Panc1 (cell line): ENCODE results near the gene C13orf46. TPM values are rescaled to one million over a fixed set of nuclear protein-coding genes. Genes with fewer than 3 reads are reported as not detected.
"Not testable (repeated sequence)": the region's sequence is repeated elsewhere in the genome, so short reads cannot be mapped to it uniquely, and the experiment has no call there.

ENCODE experiments used
- ATAC-seq: fragments of 200-7000 bp; cut with Tn5 transposase; 2 replicates; pipeline ENCODE4 v1.9.1; 2020; ENCODE audit warnings: mild to moderate bottlenecking, moderate library complexity
- BruUV-seq: library from RNA; stranded (reverse); fragments of 400-500 nt; replicated peaks from 2 replicates; lab custom pipeline; 2021; lab: Mats Ljungman, UMichigan
- CTCF ChIA-PET: fragments of 300-600 bp; sonication (Branson Sonifier 250); formaldehyde crosslinking; loops from one replicate; lab custom pipeline; 2022; ENCODE audit warnings: antibody characterized with exemption; lab: Charles Lee
- POLR2A ChIA-PET: fragments of 300-600 bp; sonication (Branson Sonifier 250); formaldehyde crosslinking; loops from one replicate; lab custom pipeline; 2022; ENCODE audit warnings: antibody characterized with exemption; lab: Charles Lee
- DNase-seq: peaks from one replicate; pipeline ENCODE4 v3.0.0-alpha.2; 2010; ENCODE audit warnings: low read depth, low spot score
- H3K27ac ChIP-seq: 2 replicates; pipeline ENCODE4 v1.5.1; 2011; ENCODE audit warnings: mild to moderate bottlenecking, low read length, inconsistent platforms
- H3K27me3 ChIP-seq: fragments of 200-500 bp; sonication (Bioruptor generic); 2 replicates; pipeline ENCODE4 v1.6.0; 2014; ENCODE audit warnings: low read length, inconsistent platforms; ENCODE audit not compliant: control insufficient read depth, insufficient read depth
- H3K36me3 ChIP-seq: fragments of 200-500 bp; sonication (Bioruptor generic); 2 replicates; pipeline ENCODE4 v1.5.1; 2014; ENCODE audit warnings: inconsistent platforms, mild to moderate bottlenecking, low read length, moderate library complexity; ENCODE audit not compliant: control insufficient read depth, insufficient read depth
- H3K4me1 ChIP-seq: 2 replicates; pipeline ENCODE4 v1.5.1; 2011; ENCODE audit warnings: inconsistent platforms, mild to moderate bottlenecking, low read length, moderate library complexity; ENCODE audit not compliant: control insufficient read depth, insufficient read depth
- H3K4me3 ChIP-seq, 2 experiments: 2 replicates each; pipeline ENCODE4 v1.5.1; 2011 to 2012; ENCODE audit warnings: low read depth in 2 of 2, low read length in 2 of 2, mild to moderate bottlenecking in 2 of 2, inconsistent platforms in 1 of 2, moderate library complexity in 1 of 2
- H3K9me3 ChIP-seq: fragments of 200-500 bp; sonication (Bioruptor generic); 2 replicates; pipeline ENCODE4 v1.5.1; 2014; ENCODE audit warnings: low read depth, mild to moderate bottlenecking, inconsistent platforms, low read length, moderate library complexity; ENCODE audit not compliant: control insufficient read depth, insufficient read depth
- POLR2AphosphoS5 ChIP-seq: IDR thresholded peaks from 2 replicates; pipeline ENCODE4 v1.6.1; 2012; ENCODE audit warnings: mild to moderate bottlenecking, low read depth, low read length, moderate library complexity
- SIN3A ChIP-seq: IDR thresholded peaks from 2 replicates; pipeline ENCODE4 v1.6.1; 2012; ENCODE audit warnings: low read depth, mild to moderate bottlenecking, low read length, moderate library complexity, borderline replicate concordance; ENCODE audit not compliant: insufficient read depth
- TCF7L2 ChIP-seq: IDR thresholded peaks from 2 replicates; pipeline ENCODE4 v1.6.1; 2011; ENCODE audit warnings: mild to moderate bottlenecking, low read depth, low read length, inconsistent platforms
- in situ Hi-C: cut with HindIII; loops from 2 replicates; pipeline ENCODE4 v1.10.0; 2016; ENCODE audit warnings: low sequenced_read_pairs, low pct_unique_long_range_greater_than_20kb
- intact Hi-C: fragments of 100-400 bp; cut with micrococcal nuclease; formaldehyde crosslinking; loops from one replicate; pipeline ENCODE4 v1.10.0; 2022; ENCODE audit not compliant: unreplicated experiment
- total RNA-seq: library from RNA; stranded (reverse); gene quantifications from one replicate; pipeline ENCODE4 v1.2.1, GENCODE V29; 2021; ENCODE audit not compliant: unreplicated experiment
- TF ChIP-seq, protein P1 (sequence below): fragments of 450-650 bp; IDR thresholded peaks from 2 replicates; pipeline ENCODE4 v1.5.1; 2017; ENCODE audit warnings: mild to moderate bottlenecking
- TF ChIP-seq, protein P2 (sequence below), 2 experiments: IDR thresholded peaks; 2 replicates each; pipeline ENCODE4 v1.6.1; 2011 to 2012; ENCODE audit warnings: low read depth in 2 of 2, control low read depth in 1 of 2, low read length in 1 of 2, mild to moderate bottlenecking in 1 of 2, moderate library complexity in 1 of 2; ENCODE audit not compliant: insufficient read depth in 1 of 2

Gene C13orf46
- total RNA-seq, 1 experiment from 2014 or later: 2.6 TPM

DNA sequence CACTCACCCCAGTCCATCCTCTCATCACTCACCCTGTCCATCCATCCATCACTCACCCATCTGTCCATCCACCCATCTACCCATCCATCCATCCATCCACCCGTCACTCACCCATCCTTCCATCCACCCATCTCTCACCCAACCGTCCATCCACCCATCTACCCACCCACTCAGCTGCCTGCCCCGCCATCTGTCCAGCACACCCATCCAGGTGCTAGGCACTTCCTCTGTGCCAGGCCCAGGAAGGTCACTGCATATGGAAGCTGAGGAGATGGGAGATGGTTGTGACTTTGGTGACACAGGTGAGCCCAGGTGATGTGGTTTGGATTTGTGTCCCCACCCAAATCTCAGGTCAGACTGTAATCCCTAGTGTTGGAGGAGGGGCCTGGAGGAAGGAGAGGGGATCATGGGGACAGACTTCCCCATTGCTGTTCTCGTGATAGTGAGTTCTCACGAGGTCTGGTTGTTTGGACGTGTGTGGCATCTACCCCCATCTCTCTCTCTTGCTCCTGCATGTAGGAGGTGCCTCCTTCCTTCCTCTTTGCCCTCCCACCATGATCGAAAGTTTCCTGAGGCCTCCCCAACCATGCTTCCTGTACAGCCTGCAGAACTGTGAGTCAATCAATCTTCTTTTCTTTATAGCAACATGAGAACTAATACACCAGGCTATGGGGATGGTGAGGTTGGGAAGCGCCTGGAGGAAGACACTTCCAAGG lies 15.9 kb upstream of the C13orf46 start:
- POLR2A ChIA-PET: no interaction called here
- Histone ChIP-seq H3K4me3 (no peak overlapping the region), H3K27me3 (no peaks in the 10 kb centered on the region), H3K4me1 (no peaks in the 10 kb centered on the region), H3K9me3 (no peaks in the 10 kb centered on the region), H3K36me3 (peaks cover 3% of the 10 kb centered on the region; the same call in 1 of the 2 replicates), H3K27ac (no peak overlapping the region)
- ATAC-seq (no peak), DNase-seq (no peak)
- CTCF ChIA-PET: no interaction called here
- in situ Hi-C loops (no loop called here), intact Hi-C loops (no loop called here)
- no TSS peak for BruUV-seq
- TF ChIP-seq SIN3A: no peak
- TF ChIP-seq, protein P1, sequence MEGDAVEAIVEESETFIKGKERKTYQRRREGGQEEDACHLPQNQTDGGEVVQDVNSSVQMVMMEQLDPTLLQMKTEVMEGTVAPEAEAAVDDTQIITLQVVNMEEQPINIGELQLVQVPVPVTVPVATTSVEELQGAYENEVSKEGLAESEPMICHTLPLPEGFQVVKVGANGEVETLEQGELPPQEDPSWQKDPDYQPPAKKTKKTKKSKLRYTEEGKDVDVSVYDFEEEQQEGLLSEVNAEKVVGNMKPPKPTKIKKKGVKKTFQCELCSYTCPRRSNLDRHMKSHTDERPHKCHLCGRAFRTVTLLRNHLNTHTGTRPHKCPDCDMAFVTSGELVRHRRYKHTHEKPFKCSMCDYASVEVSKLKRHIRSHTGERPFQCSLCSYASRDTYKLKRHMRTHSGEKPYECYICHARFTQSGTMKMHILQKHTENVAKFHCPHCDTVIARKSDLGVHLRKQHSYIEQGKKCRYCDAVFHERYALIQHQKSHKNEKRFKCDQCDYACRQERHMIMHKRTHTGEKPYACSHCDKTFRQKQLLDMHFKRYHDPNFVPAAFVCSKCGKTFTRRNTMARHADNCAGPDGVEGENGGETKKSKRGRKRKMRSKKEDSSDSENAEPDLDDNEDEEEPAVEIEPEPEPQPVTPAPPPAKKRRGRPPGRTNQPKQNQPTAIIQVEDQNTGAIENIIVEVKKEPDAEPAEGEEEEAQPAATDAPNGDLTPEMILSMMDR: no peak
- no peak for TF ChIP-seq TCF7L2
- no peak for TF ChIP-seq POLR2AphosphoS5
- TF ChIP-seq, protein P2, sequence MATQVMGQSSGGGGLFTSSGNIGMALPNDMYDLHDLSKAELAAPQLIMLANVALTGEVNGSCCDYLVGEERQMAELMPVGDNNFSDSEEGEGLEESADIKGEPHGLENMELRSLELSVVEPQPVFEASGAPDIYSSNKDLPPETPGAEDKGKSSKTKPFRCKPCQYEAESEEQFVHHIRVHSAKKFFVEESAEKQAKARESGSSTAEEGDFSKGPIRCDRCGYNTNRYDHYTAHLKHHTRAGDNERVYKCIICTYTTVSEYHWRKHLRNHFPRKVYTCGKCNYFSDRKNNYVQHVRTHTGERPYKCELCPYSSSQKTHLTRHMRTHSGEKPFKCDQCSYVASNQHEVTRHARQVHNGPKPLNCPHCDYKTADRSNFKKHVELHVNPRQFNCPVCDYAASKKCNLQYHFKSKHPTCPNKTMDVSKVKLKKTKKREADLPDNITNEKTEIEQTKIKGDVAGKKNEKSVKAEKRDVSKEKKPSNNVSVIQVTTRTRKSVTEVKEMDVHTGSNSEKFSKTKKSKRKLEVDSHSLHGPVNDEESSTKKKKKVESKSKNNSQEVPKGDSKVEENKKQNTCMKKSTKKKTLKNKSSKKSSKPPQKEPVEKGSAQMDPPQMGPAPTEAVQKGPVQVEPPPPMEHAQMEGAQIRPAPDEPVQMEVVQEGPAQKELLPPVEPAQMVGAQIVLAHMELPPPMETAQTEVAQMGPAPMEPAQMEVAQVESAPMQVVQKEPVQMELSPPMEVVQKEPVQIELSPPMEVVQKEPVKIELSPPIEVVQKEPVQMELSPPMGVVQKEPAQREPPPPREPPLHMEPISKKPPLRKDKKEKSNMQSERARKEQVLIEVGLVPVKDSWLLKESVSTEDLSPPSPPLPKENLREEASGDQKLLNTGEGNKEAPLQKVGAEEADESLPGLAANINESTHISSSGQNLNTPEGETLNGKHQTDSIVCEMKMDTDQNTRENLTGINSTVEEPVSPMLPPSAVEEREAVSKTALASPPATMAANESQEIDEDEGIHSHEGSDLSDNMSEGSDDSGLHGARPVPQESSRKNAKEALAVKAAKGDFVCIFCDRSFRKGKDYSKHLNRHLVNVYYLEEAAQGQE (IDR thresholded peaks at IDR 0.05; ENCODE audit: insufficient read depth in 1 of 2, low read depth in 2 of 2, low read length in 1 of 2): no peak

DNA sequence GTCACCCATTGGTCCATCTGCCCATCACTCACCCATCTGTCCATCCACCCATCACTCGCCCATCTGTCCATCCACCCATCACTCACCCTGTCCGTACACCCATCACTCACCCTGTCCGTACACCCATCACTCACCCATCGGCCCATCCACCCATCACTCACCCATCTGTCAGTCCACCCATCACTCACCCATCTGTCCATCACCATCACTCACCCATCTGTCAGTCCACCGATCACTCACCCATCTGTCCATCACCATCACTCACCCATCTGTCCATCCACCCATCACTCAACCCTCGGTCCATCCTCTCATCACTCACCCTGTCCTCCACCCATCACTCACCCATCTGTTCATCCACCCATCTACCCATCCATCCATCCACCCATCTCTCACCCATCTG lies 15.0 kb upstream of the C13orf46 start:
- DNase-seq, H3K9me3 ChIP-seq, H3K4me3 ChIP-seq, POLR2A ChIA-PET, H3K27me3 ChIP-seq, intact Hi-C loops, H3K4me1 ChIP-seq, H3K27ac ChIP-seq, ATAC-seq, H3K36me3 ChIP-seq, in situ Hi-C loops, BruUV-seq, CTCF ChIA-PET: not testable (repeated sequence)

DNA sequence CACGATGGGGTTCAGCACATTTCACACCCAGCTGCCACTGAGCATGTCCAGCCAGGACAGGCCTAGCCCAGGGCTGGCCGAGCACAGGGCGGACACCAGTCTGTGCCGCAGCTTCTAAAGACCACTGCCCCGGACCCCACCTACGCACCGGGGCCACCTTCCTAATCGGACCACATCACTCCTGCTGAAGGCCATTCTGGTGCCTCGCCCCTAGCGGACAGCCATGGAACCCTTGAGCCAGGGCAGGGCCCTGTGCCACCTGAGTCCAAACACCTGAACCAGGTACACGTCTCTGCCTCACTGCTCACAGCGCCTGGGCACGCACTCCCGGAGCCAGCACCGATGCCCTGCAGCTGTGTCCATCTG lies 8.4 kb upstream of the C13orf46 start:
- no peaks in the 10 kb centered on the region for H3K36me3 ChIP-seq
- DNase-seq (no peak), ATAC-seq (no peak)
- H3K9me3 ChIP-seq: no peaks in the 10 kb centered on the region
- CTCF ChIA-PET: no interaction called here
- H3K4me3 ChIP-seq: no peak overlapping the region
- POLR2A ChIA-PET: no interaction called here
- no TSS peak for BruUV-seq
- TF ChIP-seq SIN3A (no peak), TCF7L2 (no peak), POLR2AphosphoS5 (no peak)
- TF ChIP-seq, protein P2 (IDR thresholded peaks at IDR 0.05; ENCODE audit: insufficient read depth in 1 of 2, low read depth in 2 of 2, low read length in 1 of 2): no peak
- TF ChIP-seq, protein P1: no peak
- H3K4me1 ChIP-seq: no peaks in the 10 kb centered on the region
- no peak overlapping the region for H3K27ac ChIP-seq
- H3K27me3 ChIP-seq: no peaks in the 10 kb centered on the region
- intact Hi-C loops: no loop called here
- in situ Hi-C loops: no loop called here
